IMR-90 (cell line): Measurements from ENCODE around the gene ITIH4. TPM values are rescaled to one million over a fixed set of nuclear protein-coding genes. Genes with fewer than 3 reads are reported as not detected.

Source experiments
- ATAC-seq: fragments of 200-7000 bp; cut with Tn5 transposase; 2 replicates; pipeline ENCODE4 v1.9.1; 2020; ENCODE audit warnings: low read depth, mild to moderate bottlenecking, moderate library complexity
- BruUV-seq: library from RNA; stranded (reverse); fragments of 400-500 nt; replicated peaks from 2 replicates; lab custom pipeline; 2021; lab: Mats Ljungman, UMichigan
- CTCF ChIA-PET: fragments of 300-600 bp; formaldehyde crosslinking; extraction: SDS; loops from one replicate; lab custom pipeline; 2021; ENCODE audit warnings: antibody characterized with exemption; lab: Yijun Ruan, JAX
- POLR2A ChIA-PET: fragments of 300-600 bp; sonication (Branson Sonifier 250); formaldehyde crosslinking; loops from one replicate; lab custom pipeline; 2022; ENCODE audit warnings: antibody characterized with exemption; ENCODE audit not compliant: unreplicated experiment; lab: Charles Lee
- DNase-seq: peaks from one replicate; pipeline ENCODE4 v3.0.0; 2013
- H2AFZ ChIP-seq: replicated peaks from 2 replicates; pipeline ENCODE3; 2013; ENCODE audit warnings: low read length, mild to moderate bottlenecking; ENCODE audit not compliant: poor library complexity
- H2AK5ac ChIP-seq: 2 replicates; pipeline ENCODE4 v1.6.1; 2013; ENCODE audit warnings: low read depth, low read length, inconsistent platforms
- H2AK9ac ChIP-seq: replicated peaks from 2 replicates; pipeline ENCODE3; 2013; ENCODE audit warnings: mild to moderate bottlenecking, low read depth, low read length, moderate library complexity; ENCODE audit not compliant: poor library complexity
- H2BK120ac ChIP-seq: 2 replicates; pipeline ENCODE4 v1.6.1; 2013; ENCODE audit warnings: low read depth, low read length, inconsistent platforms
- H2BK15ac ChIP-seq: 3 replicates; pipeline ENCODE4 v1.6.1; 2013; ENCODE audit warnings: low read depth, low read length, inconsistent platforms
- H2BK20ac ChIP-seq: 2 replicates; pipeline ENCODE4 v1.6.1; 2013; ENCODE audit warnings: low read depth, mild to moderate bottlenecking, inconsistent platforms, low read length, moderate library complexity
- H2BK5ac ChIP-seq: 2 replicates; pipeline ENCODE4 v1.6.1; 2013; ENCODE audit warnings: mild to moderate bottlenecking, low read depth, low read length, inconsistent platforms; ENCODE audit not compliant: poor library complexity, severe bottlenecking
- H3K14ac ChIP-seq: replicated peaks from 2 replicates; pipeline ENCODE4 v1.6.1; 2013; ENCODE audit warnings: low read depth, low read length, inconsistent platforms
- H3K18ac ChIP-seq: 2 replicates; pipeline ENCODE4 v1.6.1; 2013; ENCODE audit warnings: low read depth, low read length, control low read depth
- H3K23ac ChIP-seq: 2 replicates; pipeline ENCODE4 v1.6.1; 2013; ENCODE audit warnings: low read depth, low read length, inconsistent platforms
- H3K27ac ChIP-seq: 2 replicates; pipeline ENCODE4 v1.5.1; 2013; ENCODE audit warnings: mild to moderate bottlenecking, control low read depth, low read length; ENCODE audit not compliant: insufficient read depth
- H3K27me3 ChIP-seq: 2 replicates; pipeline ENCODE4 v1.6.1; 2013; ENCODE audit warnings: low read length; ENCODE audit not compliant: control insufficient read depth, insufficient read depth
- H3K36me3 ChIP-seq: 2 replicates; pipeline ENCODE4 v1.6.1; 2013; ENCODE audit warnings: low read length, mixed read lengths; ENCODE audit not compliant: control insufficient read depth, insufficient read depth
- H3K4ac ChIP-seq: 2 replicates; pipeline ENCODE4 v1.6.1; 2013; ENCODE audit warnings: low read depth, low read length, inconsistent platforms
- H3K4me1 ChIP-seq: 2 replicates; pipeline ENCODE4 v1.6.1; 2013; ENCODE audit warnings: low read length, mixed read lengths; ENCODE audit not compliant: control insufficient read depth, insufficient read depth
- H3K4me2 ChIP-seq: 2 replicates; pipeline ENCODE4 v1.6.1; 2013; ENCODE audit warnings: low read depth, mild to moderate bottlenecking, control low read depth, low read length, moderate library complexity
- H3K4me3 ChIP-seq: 2 replicates; pipeline ENCODE4 v1.5.1; 2013; ENCODE audit warnings: low read depth, mild to moderate bottlenecking, control low read depth, low read length, moderate library complexity; ENCODE audit not compliant: insufficient read depth
- H3K56ac ChIP-seq: 2 replicates; pipeline ENCODE4 v1.6.1; 2013; ENCODE audit warnings: low read length, inconsistent platforms; ENCODE audit not compliant: insufficient read depth; ENCODE audit errors: extremely low read depth
- H3K79me1 ChIP-seq, 2 experiments: 2 replicates each; pipeline ENCODE4 v1.6.1; 2013; ENCODE audit warnings: low read length in 2 of 2, inconsistent platforms in 1 of 2, low read depth in 1 of 2
- H3K9ac ChIP-seq: 2 replicates; pipeline ENCODE4 v1.6.1; 2013; ENCODE audit warnings: low read depth, low read length, control low read depth
- H3K9me1 ChIP-seq: 2 replicates; pipeline ENCODE4 v1.6.1; 2013; ENCODE audit warnings: low read length, inconsistent platforms; ENCODE audit not compliant: insufficient read depth
- H3K9me3 ChIP-seq: 2 replicates; pipeline ENCODE4 v1.6.1; 2013; ENCODE audit warnings: low read length; ENCODE audit not compliant: control insufficient read depth, insufficient read depth
- H4K20me1 ChIP-seq: 2 replicates; pipeline ENCODE4 v1.6.1; 2013; ENCODE audit warnings: low read length, inconsistent platforms; ENCODE audit not compliant: insufficient read depth
- H4K5ac ChIP-seq: 2 replicates; pipeline ENCODE4 v1.6.1; 2013; ENCODE audit warnings: mild to moderate bottlenecking, low read depth, low read length, control low read depth
- H4K8ac ChIP-seq, 2 experiments: 2 replicates each; pipeline ENCODE4 v1.6.1; 2013; ENCODE audit warnings: low read depth in 2 of 2, low read length in 2 of 2, control low read depth in 1 of 2, inconsistent platforms in 1 of 2
- H4K91ac ChIP-seq: 2 replicates; pipeline ENCODE4 v1.6.1; 2013; ENCODE audit warnings: low read depth, low read length, inconsistent platforms; ENCODE audit not compliant: insufficient read depth
- CHD1 ChIP-seq: IDR thresholded peaks from 2 replicates; pipeline ENCODE4 v1.6.1; 2012; ENCODE audit warnings: low read depth, low read length, improper control_type of control experiment
- FOS ChIP-seq: fragments of 150-350 bp; IDR thresholded peaks from 2 replicates; pipeline ENCODE4 v1.6.1; 2016; ENCODE audit warnings: low read depth, low read length
- MAFK ChIP-seq: IDR thresholded peaks from 2 replicates; pipeline ENCODE4 v1.6.1; 2012; ENCODE audit warnings: low read depth, low read length, improper control_type of control experiment
- RCOR1 ChIP-seq: IDR thresholded peaks from 2 replicates; pipeline ENCODE4 v1.6.1; 2012; ENCODE audit warnings: mild to moderate bottlenecking, low read length, improper control_type of control experiment; ENCODE audit not compliant: insufficient replicate concordance
- RFX5 ChIP-seq: IDR thresholded peaks from 2 replicates; pipeline ENCODE4 v1.8.0; 2012; ENCODE audit warnings: low read depth, mild to moderate bottlenecking, low read length, moderate library complexity
- whole genome bisulfite sequencing, 2 experiments: methylation state at CpG; one replicate each; pipeline versions ENCODE4 v1.1.5 to v1.1.7; 2013; ENCODE audit warnings: missing lambda C conversion rate in 2 of 2; ENCODE audit not compliant: insufficient read length in 1 of 2; ENCODE audit errors: extremely low coverage in 2 of 2; 5-methylcytosine and 5-hydroxymethylcytosine counted together
- dilution Hi-C: fragments of 300-500 bp; cut with HindIII; formaldehyde crosslinking; loops from one replicate; pipeline ENCODE4 v1.14.3; 2018; ENCODE audit warnings: low sequenced_read_pairs; ENCODE audit not compliant: unreplicated experiment
- in situ Hi-C: fragments of 300-500 bp; cut with MboI; formaldehyde crosslinking; loops from 3 replicates; pipeline ENCODE4 v1.14.3; 2019; ENCODE audit warnings: low sequenced_read_pairs, inconsistent platforms, mixed read lengths
- intact Hi-C: fragments of 100-400 bp; cut with micrococcal nuclease; formaldehyde crosslinking; loops from 2 replicates; pipeline ENCODE4 v1.10.0; 2022
- microRNA-seq, 2 experiments: library from miRNA; stranded (forward) in 1 of 2; unstranded in 1 of 2; fragments of 10-50 nt in 1 of 2; fragments of <30 nt in 1 of 2; gene quantifications in 1 of 2; microRNA quantifications in 1 of 2; one replicate each; pipeline versions ENCODE3 to v1.1.0; 2013 to 2020; ENCODE audit not compliant: insufficient read depth in 1 of 2, insufficient read length in 1 of 2, unreplicated experiment in 1 of 2
- polyA plus RNA-seq, 3 experiments: library from polyadenylated mRNA; depleted of rRNA; stranded (reverse); fragments of >200 nt; gene quantifications; 2 replicates each; pipeline ENCODE4 v1.2.3, GENCODE V29; 2012; ENCODE audit warnings: low replicate concordance in 1 of 3
- small RNA-seq, 5 experiments: library from RNA; depleted of rRNA; stranded (forward); fragments of <200 nt; gene quantifications; one replicate each; pipeline ENCODE3, GENCODE V24; 2012
- total RNA-seq: library from RNA; depleted of rRNA; stranded (reverse); fragments of >200 nt; gene quantifications from 2 replicates; pipeline ENCODE4 v1.2.3, GENCODE V29; 2012; rRNA removed

Gene ITIH4
- total and polyA plus RNA-seq, 2 of the 4 experiments (the other 2 are of a cell fraction) = 0.26 to 0.36 TPM

DNA sequence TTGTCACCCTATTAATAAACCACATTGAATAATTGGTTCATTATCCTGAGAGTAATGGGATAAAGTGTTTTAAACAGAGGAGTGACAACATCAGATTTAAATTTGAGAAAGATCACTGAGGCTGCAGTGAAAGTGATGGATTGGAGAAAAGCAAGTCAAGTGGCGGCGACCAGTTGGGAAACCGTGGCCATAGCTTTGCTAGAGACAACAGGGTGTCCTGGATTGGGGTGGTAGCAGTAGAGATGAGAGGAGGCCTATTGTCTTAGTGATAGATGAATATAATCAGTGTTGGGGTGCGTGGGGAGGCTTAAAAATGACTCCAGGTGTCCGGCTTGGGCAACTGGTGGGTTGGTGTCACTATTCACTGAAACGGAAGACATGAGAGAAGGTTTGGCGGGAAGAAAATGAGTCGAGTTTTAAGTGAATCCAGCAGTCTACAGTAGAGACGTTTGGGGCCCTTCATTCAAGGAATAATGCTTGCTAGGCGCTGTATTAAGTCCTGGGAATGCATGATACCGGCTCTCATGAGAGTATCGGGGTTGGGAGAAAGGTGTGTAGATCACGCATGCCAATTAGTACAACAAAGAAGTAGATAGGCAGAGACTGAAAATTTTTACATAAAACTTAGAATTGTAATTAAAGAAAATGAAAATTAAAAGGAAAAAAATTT, 60.6 kb downstream of the ITIH4 start (continued):
- no peak for TF ChIP-seq RCOR1

DNA sequence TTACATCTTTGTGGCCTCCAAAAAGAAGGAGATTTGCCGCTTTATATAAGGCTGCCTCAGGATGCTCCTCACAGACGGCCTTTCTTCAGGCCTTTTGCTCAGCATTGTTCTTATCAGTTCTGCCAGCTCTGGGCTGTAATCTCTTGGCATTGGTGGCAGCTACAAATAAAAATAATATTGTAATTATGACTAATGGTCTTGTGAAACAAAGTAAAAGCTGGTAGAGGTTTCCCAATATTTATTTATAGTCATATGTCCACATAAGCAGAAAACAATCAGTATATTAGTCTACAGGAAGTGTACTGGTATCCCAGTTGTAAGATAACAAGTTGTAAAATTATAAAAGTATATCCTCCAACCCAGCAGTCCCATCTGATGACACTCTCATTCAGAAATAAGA, 67.0 kb downstream of the ITIH4 start:
- TF ChIP-seq CHD1 (no peak), FOS (no peak), MAFK (no peak), RFX5 (no peak)
- Histone ChIP-seq H4K5ac (no peak overlapping the region), H3K27ac (no peak overlapping the region), H4K20me1 (no peaks in the 10 kb centered on the region), H2BK20ac (no peak overlapping the region), H3K79me1 (peaks cover 0 to 4% of the 10 kb centered on the region in 2 experiments; a peak in 3 of 4 replicates), H3K4me3 (no peak overlapping the region), H3K4me1 (no peaks in the 10 kb centered on the region), H4K8ac (no peak overlapping the region), H3K36me3 (peaks cover 19% of the 10 kb centered on the region), H3K9me3 (no peaks in the 10 kb centered on the region), H3K27me3 (no peaks in the 10 kb centered on the region), H3K4ac (no peak overlapping the region), H2AFZ (no peak overlapping the region), H2AK5ac (no peak overlapping the region), H2BK15ac (no peak overlapping the region), H3K23ac (no peak overlapping the region), H3K4me2 (no peak overlapping the region), H3K56ac (no peak overlapping the region), H4K91ac (no peak overlapping the region), H3K9me1 (no peaks in the 10 kb centered on the region), H2AK9ac (no peak overlapping the region), H2BK5ac (no peak overlapping the region), H3K14ac (no peak overlapping the region), H3K9ac (no peak overlapping the region), H2BK120ac (no peak overlapping the region), H3K18ac (no peak overlapping the region)
- ChIA-PET POLR2A (no interaction called here), CTCF (no interaction called here)
- no peak for ATAC-seq
- BruUV-seq = no TSS peak
- WGBS, 2 experiments = no CpG with 5 or more reads among the region's 2 CpGs
- intact Hi-C loops (no loop called here), dilution Hi-C loops (no loop called here), in situ Hi-C loops (no loop called here)
- no peak for DNase-seq

Small RNA genes within 50 kb of the gene (microRNA-seq; reads per million reads assigned to microRNA genes)
- gene MIR8064 (ENCODE audit: insufficient read depth in 1 of 2, insufficient read length in 1 of 2, unreplicated experiment in 1 of 2) = 0 reads per million in 2 experiments
- not detected for gene MUSTN1 (ENCODE audit: insufficient read depth, insufficient read length)

Small RNA genes within 50 kb of the gene (small RNA-seq; reads per million reads assigned to genes)
- 0 reads per million in 5 experiments for gene MIR8064
- gene MUSTN1 = 0 reads per million in 5 experiments

Other genes with a start within 250 kb of the ITIH4 start
- 72.6 and 74.2 TPM in 2 replicates for gene PBRM1, start 144.8 kb downstream of the ITIH4 start, total RNA-seq
- gene PBRM1, start 144.8 kb downstream of the ITIH4 start, polyA plus RNA-seq (2012; rRNA removed) = 16.5 and 16.6 TPM in 2 replicates
- gene GNL3, start 144.6 kb downstream of the ITIH4 start, total RNA-seq = 66.0 and 117 TPM in 2 replicates
- 69.7 and 90.4 TPM in 2 replicates for gene GNL3, start 144.6 kb downstream of the ITIH4 start, polyA plus RNA-seq (2012; rRNA removed)
- gene GLT8D1, start 124.9 kb downstream of the ITIH4 start, total RNA-seq = 65.3 and 87.8 TPM in 2 replicates
- 114 and 124 TPM in 2 replicates for gene GLT8D1, start 124.9 kb downstream of the ITIH4 start, polyA plus RNA-seq (2012; rRNA removed)
- gene SPCS1, start 124.6 kb downstream of the ITIH4 start, total RNA-seq = 50.5 and 102 TPM in 2 replicates
- 111 and 124 TPM in 2 replicates for gene SPCS1, start 124.6 kb downstream of the ITIH4 start, polyA plus RNA-seq (2012; rRNA removed)
- gene NEK4, start 59.7 kb downstream of the ITIH4 start, total RNA-seq = 16.9 and 24.7 TPM in 2 replicates
- gene NEK4, start 59.7 kb downstream of the ITIH4 start, polyA plus RNA-seq (2012; rRNA removed) = 6.6 and 10.3 TPM in 2 replicates
- gene ITIH1, start 53.1 kb downstream of the ITIH4 start, total RNA-seq = not detected in 2 replicates
- gene ITIH1, start 53.1 kb downstream of the ITIH4 start, polyA plus RNA-seq (2012; rRNA removed) = not detected in 2 replicates
- 0.72 and 1.1 TPM in 2 replicates for gene ITIH3, start 35.9 kb downstream of the ITIH4 start, total RNA-seq
- 0.94 and 1.3 TPM in 2 replicates for gene ITIH3, start 35.9 kb downstream of the ITIH4 start, polyA plus RNA-seq (2012; rRNA removed)
- not detected in 2 replicates for gene MUSTN1, start 4.3 kb upstream of the ITIH4 start, total RNA-seq
- not detected in 2 replicates for gene MUSTN1, start 4.3 kb upstream of the ITIH4 start, polyA plus RNA-seq (2012; rRNA removed)
- 7.5 and 10.6 TPM in 2 replicates for gene STIMATE, start 66.9 kb upstream of the ITIH4 start, total RNA-seq
- gene STIMATE, start 66.9 kb upstream of the ITIH4 start, polyA plus RNA-seq (2012; rRNA removed) = 17.8 and 19.4 TPM in 2 replicates
- gene SFMBT1, start 215.4 kb upstream of the ITIH4 start, total RNA-seq = 1.8 and 3.6 TPM in 2 replicates
- 0.92 and 1.0 TPM in 2 replicates for gene SFMBT1, start 215.4 kb upstream of the ITIH4 start, polyA plus RNA-seq (2012; rRNA removed)